Mesenchymal stem cell (in vitro differentiated cells and primary cell): Measurements from ENCODE around the gene ATIC.

ENCODE experiments used
- DNase-seq: peaks from one replicate; pipeline ENCODE4 v3.0.0-alpha.2; 2013
- H2AFZ ChIP-seq: one replicate; pipeline ENCODE4 v1.6.1; 2013; ENCODE audit warnings: low read depth, mild to moderate bottlenecking, control low read depth, inconsistent platforms, low read length, moderate library complexity
- H2AK5ac ChIP-seq: 2 replicates; pipeline ENCODE4 v1.6.1; 2013; ENCODE audit warnings: low read length, moderate library complexity, mild to moderate bottlenecking, inconsistent platforms; ENCODE audit not compliant: severe bottlenecking
- H2BK120ac ChIP-seq: one replicate; pipeline ENCODE4 v1.6.1; 2013; ENCODE audit warnings: low read depth, mild to moderate bottlenecking, inconsistent platforms, low read length, moderate library complexity
- H2BK12ac ChIP-seq, 2 experiments: one replicate each; pipeline ENCODE4 v1.6.1; 2013; ENCODE audit warnings: inconsistent platforms in 2 of 2, low read length in 2 of 2, mild to moderate bottlenecking in 2 of 2, moderate library complexity in 2 of 2, control low read depth in 1 of 2
- H2BK15ac ChIP-seq: one replicate; pipeline ENCODE4 v1.6.1; 2013; ENCODE audit warnings: mild to moderate bottlenecking, low read depth, inconsistent platforms; ENCODE audit not compliant: poor library complexity, severe bottlenecking
- H2BK5ac ChIP-seq: 2 replicates; pipeline ENCODE4 v1.6.1; 2013; ENCODE audit warnings: low read depth, mild to moderate bottlenecking, low read length, control low read depth, inconsistent platforms; ENCODE audit not compliant: poor library complexity, severe bottlenecking
- H3K14ac ChIP-seq, 2 experiments: one replicate each; pipeline ENCODE4 v1.6.1; 2013; ENCODE audit warnings: inconsistent platforms in 2 of 2, low read length in 2 of 2, control low read depth in 1 of 2, mild to moderate bottlenecking in 1 of 2, moderate library complexity in 1 of 2
- H3K18ac ChIP-seq, 2 experiments: one replicate each; pipeline ENCODE4 v1.6.1; 2013; ENCODE audit warnings: inconsistent platforms in 2 of 2, low read length in 2 of 2, control low read depth in 1 of 2, low read depth in 1 of 2, mild to moderate bottlenecking in 1 of 2
- H3K23ac ChIP-seq, 2 experiments: one replicate each; pipeline ENCODE4 v1.6.1; 2013; ENCODE audit warnings: inconsistent platforms in 2 of 2, low read length in 2 of 2, mild to moderate bottlenecking in 2 of 2, moderate library complexity in 2 of 2, control low read depth in 1 of 2
- H3K27ac ChIP-seq: 2 replicates; pipeline ENCODE4 v1.5.1; 2013; ENCODE audit warnings: mild to moderate bottlenecking, moderate library complexity, low read length, control low read depth, inconsistent platforms; ENCODE audit not compliant: poor library complexity, severe bottlenecking
- H3K27me3 ChIP-seq, 2 experiments: 2 replicates each; pipeline versions ENCODE4 v1.6.1 to v1.7.0; 2013; ENCODE audit warnings: low read length in 2 of 2, mild to moderate bottlenecking in 2 of 2, moderate library complexity in 2 of 2, control low read depth in 1 of 2, inconsistent platforms in 1 of 2; ENCODE audit not compliant: control insufficient read depth in 1 of 2, insufficient read depth in 1 of 2
- H3K36me3 ChIP-seq, 2 experiments: 2 replicates each; pipeline versions ENCODE4 v1.6.1 to v1.7.0; 2013; ENCODE audit warnings: low read length in 2 of 2, control low read depth in 1 of 2, inconsistent platforms in 1 of 2, low read depth in 1 of 2, mild to moderate bottlenecking in 1 of 2; ENCODE audit not compliant: insufficient read depth in 2 of 2, control insufficient read depth in 1 of 2
- H3K4ac ChIP-seq, 2 experiments: one replicate each; pipeline ENCODE4 v1.6.1; 2013; ENCODE audit warnings: inconsistent platforms in 2 of 2, low read length in 2 of 2, mild to moderate bottlenecking in 2 of 2, moderate library complexity in 2 of 2, control low read depth in 1 of 2, low read depth in 1 of 2
- H3K4me1 ChIP-seq: 2 replicates; pipeline ENCODE4 v1.6.1; 2013; ENCODE audit warnings: low read depth, low read length, control low read depth; ENCODE audit not compliant: control insufficient read depth, insufficient read depth
- H3K4me2 ChIP-seq: 2 replicates; pipeline ENCODE4 v1.6.1; 2013; ENCODE audit warnings: low read length, mild to moderate bottlenecking, inconsistent platforms; ENCODE audit not compliant: poor library complexity, severe bottlenecking
- H3K4me3 ChIP-seq, 2 experiments: 2 replicates each; pipeline versions ENCODE4 v1.5.1 to v1.7.0; 2013; ENCODE audit warnings: low read length in 2 of 2, mild to moderate bottlenecking in 2 of 2, control low read depth in 1 of 2, low read depth in 1 of 2; ENCODE audit not compliant: insufficient read depth in 1 of 2
- H3K79me1 ChIP-seq: replicated peaks from 2 replicates; pipeline ENCODE4 v1.6.1; 2013; ENCODE audit warnings: mild to moderate bottlenecking, control low read depth, low read length, inconsistent platforms; ENCODE audit not compliant: poor library complexity, severe bottlenecking
- H3K9ac ChIP-seq: 2 replicates; pipeline ENCODE4 v1.7.0; 2013; ENCODE audit warnings: mild to moderate bottlenecking, low read length, moderate library complexity
- H3K9me3 ChIP-seq: 2 replicates; pipeline ENCODE4 v1.7.0; 2013; ENCODE audit warnings: mild to moderate bottlenecking, low read length; ENCODE audit not compliant: control insufficient read depth
- H4K8ac ChIP-seq: one replicate; pipeline ENCODE4 v1.6.1; 2013; ENCODE audit warnings: inconsistent platforms, mild to moderate bottlenecking, low read length, moderate library complexity
- H4K91ac ChIP-seq: one replicate; pipeline ENCODE4 v1.6.1; 2013; ENCODE audit warnings: mild to moderate bottlenecking, low read length, inconsistent platforms
- WGBS: methylation state at CpG from one replicate; pipeline ENCODE4 v1.1.7; 2013; ENCODE audit warnings: mixed read lengths; 5-methylcytosine and 5-hydroxymethylcytosine counted together

ATIC gene

DNA sequence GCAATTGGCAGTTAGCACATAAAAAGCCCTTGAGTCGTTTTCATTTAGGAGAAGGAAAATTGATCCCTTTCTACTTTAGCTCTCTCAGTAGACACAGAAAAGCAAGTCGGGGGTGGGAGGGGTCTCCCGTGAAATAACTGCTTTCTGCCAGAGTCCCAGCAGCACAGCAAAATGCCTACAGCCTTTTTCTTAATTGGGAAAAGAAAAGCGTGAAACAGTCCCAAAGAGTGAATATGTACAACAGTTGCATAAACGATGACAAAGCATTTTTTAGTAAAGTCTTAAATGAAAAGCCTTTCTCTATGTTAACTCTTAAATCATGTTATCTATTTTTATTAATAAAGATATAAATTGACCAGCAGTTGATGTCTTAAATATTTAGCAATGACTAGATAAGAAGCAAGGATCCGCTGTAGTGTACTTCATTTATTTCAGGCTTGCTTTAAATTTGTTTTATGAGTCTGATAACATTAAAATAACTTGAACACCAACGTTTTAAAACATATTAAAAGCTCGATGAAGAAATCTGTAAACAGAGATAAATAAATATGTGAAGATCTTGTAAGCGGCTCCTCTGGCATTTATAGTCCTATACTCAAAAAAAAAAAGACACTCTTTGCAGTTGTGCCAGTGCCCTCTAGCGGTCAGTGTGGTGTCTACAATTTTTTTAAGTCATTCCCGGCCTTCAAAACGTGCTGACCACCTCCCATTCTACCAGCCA lies 42.3 kb upstream of the ATIC start:
- no peaks in the 10 kb centered on the region for H3K9me3 ChIP-seq
- no peak overlapping the region for H3K27ac ChIP-seq
- no peaks in the 10 kb centered on the region for H3K79me1 ChIP-seq
- no peak overlapping the region for H3K18ac ChIP-seq
- H3K14ac ChIP-seq = no peak overlapping the region
- H4K91ac ChIP-seq = no peak overlapping the region
- no peak overlapping the region for H2BK12ac ChIP-seq
- H2AFZ ChIP-seq = no peak overlapping the region
- no peaks in the 10 kb centered on the region for H3K36me3 ChIP-seq
- no peak overlapping the region for H3K23ac ChIP-seq
- H2BK15ac ChIP-seq = no peak overlapping the region
- H4K8ac ChIP-seq = no peak overlapping the region
- no peak overlapping the region for H2BK5ac ChIP-seq
- WGBS = 6% methylated on average over 5 of the region's 12 CpGs
- H3K27me3 ChIP-seq = no peaks in the 10 kb centered on the region
- no peak overlapping the region for H2BK120ac ChIP-seq
- H3K4me3 ChIP-seq = peak overlapping the region in 1 of 2 experiments; percentile 39
- peak overlapping the region; percentile 82 for H3K9ac ChIP-seq
- no peaks in the 10 kb centered on the region for H3K4me1 ChIP-seq
- H3K4ac ChIP-seq = no peak overlapping the region
- no peak overlapping the region for H3K4me2 ChIP-seq
- H2AK5ac ChIP-seq = no peak overlapping the region
- peak; percentile 80 for DNase-seq

DNA sequence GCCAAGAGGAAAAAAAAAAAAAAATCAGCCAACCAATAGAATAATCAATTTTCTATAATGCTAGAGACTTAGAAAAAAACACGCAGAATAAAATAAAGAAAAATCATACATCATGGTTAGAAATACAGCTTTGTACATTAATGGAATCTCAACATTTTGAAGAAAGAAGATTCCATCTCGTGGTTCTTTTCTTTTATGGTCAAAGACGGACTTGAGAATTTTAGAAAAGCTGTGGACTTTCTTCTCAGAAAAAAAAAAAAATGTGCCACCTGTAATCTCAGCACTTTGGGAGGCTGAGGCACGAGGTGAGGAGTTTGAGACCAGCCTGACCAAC lies 41.8 kb upstream of the ATIC start:
- no peak overlapping the region for H2BK15ac ChIP-seq
- no peaks in the 10 kb centered on the region for H3K27me3 ChIP-seq
- H3K4ac ChIP-seq = no peak overlapping the region
- DNase-seq = no peak
- H3K4me1 ChIP-seq = no peaks in the 10 kb centered on the region
- no peak overlapping the region for H4K91ac ChIP-seq
- H2BK12ac ChIP-seq = no peak overlapping the region
- no peak overlapping the region for H2AK5ac ChIP-seq
- H3K27ac ChIP-seq = no peak overlapping the region
- no peak overlapping the region for H3K4me3 ChIP-seq
- 97% methylated on average over 3 of the region's 4 CpGs for WGBS
- H3K9me3 ChIP-seq = no peaks in the 10 kb centered on the region
- no peak overlapping the region for H3K23ac ChIP-seq
- H3K79me1 ChIP-seq = no peaks in the 10 kb centered on the region
- H3K36me3 ChIP-seq = no peaks in the 10 kb centered on the region
- H3K9ac ChIP-seq = peak overlapping the region; percentile 82
- no peak overlapping the region for H2BK120ac ChIP-seq
- H3K4me2 ChIP-seq = no peak overlapping the region
- H2BK5ac ChIP-seq = no peak overlapping the region
- no peak overlapping the region for H2AFZ ChIP-seq
- H3K18ac ChIP-seq = no peak overlapping the region
- H4K8ac ChIP-seq = no peak overlapping the region
- H3K14ac ChIP-seq = no peak overlapping the region

DNA sequence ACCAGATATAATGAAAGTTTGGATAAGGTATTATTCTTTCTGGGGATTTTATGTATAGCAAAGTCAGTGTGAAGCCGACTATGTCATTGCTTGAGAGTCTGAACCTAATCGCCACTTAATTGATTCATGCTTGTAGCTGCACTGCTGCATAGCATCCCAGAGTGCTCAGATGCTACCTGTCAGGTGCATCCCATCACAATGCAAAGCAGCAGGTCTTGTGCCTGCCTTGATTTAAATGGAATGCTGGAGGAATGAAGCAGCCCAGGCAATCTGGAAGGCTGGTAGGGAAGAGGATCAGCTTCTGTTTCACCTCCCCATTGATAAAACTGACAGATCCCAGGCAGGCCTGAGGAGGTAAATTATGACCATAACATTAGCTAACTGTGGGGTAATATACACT lies 40.4 kb upstream of the ATIC start:
- no peak overlapping the region for H3K9ac ChIP-seq

DNA sequence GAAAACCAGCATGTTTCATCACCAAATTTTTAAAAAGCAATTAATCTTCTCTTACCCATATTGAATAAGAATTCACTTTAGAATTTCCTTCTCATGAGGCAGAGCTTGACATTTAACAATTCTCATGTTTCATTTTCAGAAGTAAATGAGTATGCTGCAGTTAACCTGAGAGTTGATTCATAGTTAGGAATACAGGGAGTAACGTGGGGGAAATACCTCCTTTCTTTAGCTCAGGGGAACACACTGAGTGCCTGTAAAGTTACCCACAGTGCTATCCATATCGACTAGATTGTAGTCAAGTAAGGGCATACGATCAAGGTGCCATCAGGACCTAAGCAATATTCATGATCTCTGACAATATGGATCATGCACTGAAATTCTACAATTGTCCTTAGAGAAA lies 38.9 kb upstream of the ATIC start:
- H2BK120ac ChIP-seq = no peak overlapping the region

More for the DNA sequence above, 40.4 kb upstream of the ATIC start:
- Histone ChIP-seq H3K36me3 (no peaks in the 10 kb centered on the region), H2BK12ac (no peak overlapping the region), H2BK120ac (no peak overlapping the region), H3K27me3 (no peaks in the 10 kb centered on the region), H3K18ac (no peak overlapping the region), H2AFZ (no peak overlapping the region), H3K14ac (no peak overlapping the region), H3K27ac (no peak overlapping the region), H3K4me2 (no peak overlapping the region), H3K4ac (no peak overlapping the region), H2BK5ac (no peak overlapping the region), H2BK15ac (no peak overlapping the region), H3K79me1 (no peaks in the 10 kb centered on the region), H3K23ac (no peak overlapping the region), H4K91ac (no peak overlapping the region), H2AK5ac (no peak overlapping the region), H3K4me1 (no peaks in the 10 kb centered on the region), H3K4me3 (no peak overlapping the region), H3K9me3 (no peaks in the 10 kb centered on the region), H4K8ac (no peak overlapping the region)
- 92% methylated on average over 2 of the region's 2 CpGs for WGBS
- DNase-seq = no peak

More for the DNA sequence above, 38.9 kb upstream of the ATIC start:
- H3K18ac ChIP-seq = no peak overlapping the region
- no peak overlapping the region for H3K4me3 ChIP-seq
- H3K4me2 ChIP-seq = no peak overlapping the region
- no peaks in the 10 kb centered on the region for H3K9me3 ChIP-seq
- no peak overlapping the region for H4K91ac ChIP-seq
- no peak overlapping the region for H3K14ac ChIP-seq
- H3K4me1 ChIP-seq = no peaks in the 10 kb centered on the region
- H3K27me3 ChIP-seq = no peaks in the 10 kb centered on the region
- no peaks in the 10 kb centered on the region for H3K36me3 ChIP-seq
- no peak overlapping the region for H2BK12ac ChIP-seq
- no peak overlapping the region for H2BK15ac ChIP-seq
- no peaks in the 10 kb centered on the region for H3K79me1 ChIP-seq
- H3K9ac ChIP-seq = no peak overlapping the region
- no peak overlapping the region for H2AK5ac ChIP-seq
- H2AFZ ChIP-seq = no peak overlapping the region
- H2BK5ac ChIP-seq = no peak overlapping the region
- no peak for DNase-seq
- H4K8ac ChIP-seq = no peak overlapping the region
- WGBS = 89% methylated on average over 3 of the region's 3 CpGs
- H3K27ac ChIP-seq = no peak overlapping the region
- H3K23ac ChIP-seq = no peak overlapping the region
- no peak overlapping the region for H3K4ac ChIP-seq
